IPS-20b (cell line): ENCODE measurements around the gene FOXD4L1.
"Not testable (repeated sequence)": the region's sequence is repeated elsewhere in the genome, so short reads cannot be mapped to it uniquely, and the experiment has no call there.

Source experiments
- H3K27ac ChIP-seq: one replicate; pipeline ENCODE4 v1.5.1; 2013; ENCODE audit warnings: low read length
- H3K27me3 ChIP-seq: 2 replicates; pipeline ENCODE4 v1.6.1; 2013; ENCODE audit warnings: mild to moderate bottlenecking, low read length, inconsistent platforms; ENCODE audit not compliant: insufficient read depth
- H3K36me3 ChIP-seq: 2 replicates; pipeline ENCODE4 v1.6.1; 2013; ENCODE audit warnings: low read depth, mild to moderate bottlenecking, inconsistent platforms, low read length, moderate library complexity; ENCODE audit not compliant: insufficient read depth
- H3K4me1 ChIP-seq: 2 replicates; pipeline ENCODE4 v1.6.1; 2013; ENCODE audit warnings: mild to moderate bottlenecking, control low read depth, inconsistent platforms, low read length, moderate library complexity; ENCODE audit not compliant: insufficient read depth
- H3K4me3 ChIP-seq: 2 replicates; pipeline ENCODE4 v1.5.1; 2013; ENCODE audit warnings: mild to moderate bottlenecking, low read length, inconsistent platforms
- H3K9ac ChIP-seq: 2 replicates; pipeline ENCODE4 v1.6.1; 2013; ENCODE audit warnings: low read depth, mild to moderate bottlenecking, inconsistent platforms, low read length, moderate library complexity
- H3K9me3 ChIP-seq: 2 replicates; pipeline ENCODE4 v1.6.1; 2013; ENCODE audit warnings: mild to moderate bottlenecking, low read depth, low read length, inconsistent platforms; ENCODE audit not compliant: insufficient read depth

Gene FOXD4L1

GRCh38 chr2:113507394-113508140, 9.1 kb downstream of the FOXD4L1 start:
- H3K9me3 ChIP-seq, H3K36me3 ChIP-seq, H3K9ac ChIP-seq, H3K4me1 ChIP-seq, H3K27ac ChIP-seq, H3K4me3 ChIP-seq: not testable (repeated sequence)
- peaks cover 71% of the 10 kb centered on the region for H3K27me3 ChIP-seq

DNA sequence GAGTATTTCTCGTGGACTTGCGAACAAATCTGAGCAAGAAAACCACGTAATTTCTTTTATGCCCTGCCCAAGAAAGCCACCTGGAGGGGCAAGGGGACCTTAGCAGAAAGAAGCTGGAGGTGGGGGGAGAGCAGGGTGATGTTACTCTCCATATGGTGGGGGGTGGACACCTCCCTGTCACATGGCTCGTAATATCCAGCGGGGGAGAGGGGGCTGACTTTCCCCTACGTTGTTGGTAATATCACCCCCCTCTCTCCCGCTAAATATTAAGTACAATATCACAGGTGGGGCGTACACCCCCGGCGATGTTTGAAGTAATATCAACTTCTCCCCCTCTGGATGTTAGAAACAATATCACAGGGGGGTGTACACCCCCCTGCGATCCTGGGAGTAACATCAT, 9.7 kb downstream of the FOXD4L1 start:
- H3K27me3 ChIP-seq = peaks cover 65% of the 10 kb centered on the region
- H3K27ac ChIP-seq = not testable (repeated sequence)

DNA sequence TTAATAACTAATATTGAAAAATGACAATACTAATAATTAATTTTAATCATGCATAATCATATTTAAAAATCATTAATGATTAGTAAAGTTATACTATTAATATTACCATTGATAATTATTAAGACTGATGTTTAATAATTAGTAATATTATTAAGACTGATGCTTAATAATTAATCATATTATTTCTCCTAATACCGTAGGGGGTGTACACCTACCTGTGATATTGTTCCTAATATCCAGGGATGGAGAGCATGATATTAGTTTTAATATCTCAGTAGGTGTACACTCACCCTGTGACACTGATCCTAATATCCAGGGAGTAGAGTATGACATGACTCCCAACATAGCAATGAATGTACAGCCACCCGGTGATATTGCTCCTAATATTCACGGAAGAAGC, 12.4 kb downstream of the FOXD4L1 start:
- H3K27me3 ChIP-seq = peaks cover 40% of the 10 kb centered on the region
- H3K36me3 ChIP-seq, H3K9me3 ChIP-seq, H3K4me3 ChIP-seq, H3K9ac ChIP-seq, H3K27ac ChIP-seq, H3K4me1 ChIP-seq: not testable (repeated sequence)

More for the DNA sequence above, 9.7 kb downstream of the FOXD4L1 start:
- not testable (repeated sequence) for H3K9ac ChIP-seq, H3K36me3 ChIP-seq, H3K4me1 ChIP-seq, H3K9me3 ChIP-seq, H3K4me3 ChIP-seq

GRCh38 chr2:113511859-113512258, 13.4 kb downstream of the FOXD4L1 start:
- H3K4me1 ChIP-seq, H3K27ac ChIP-seq: not testable (repeated sequence)

GRCh38 chr2:113515457-113515856, 17.0 kb downstream of the FOXD4L1 start:
- not testable (repeated sequence) for H3K36me3 ChIP-seq, H3K4me1 ChIP-seq, H3K4me3 ChIP-seq, H3K9me3 ChIP-seq, H3K27me3 ChIP-seq, H3K27ac ChIP-seq, H3K9ac ChIP-seq

More at GRCh38 chr2:113511859-113512258, 13.4 kb downstream of the FOXD4L1 start:
- not testable (repeated sequence) for H3K9ac ChIP-seq, H3K36me3 ChIP-seq, H3K9me3 ChIP-seq, H3K4me3 ChIP-seq
- H3K27me3 ChIP-seq = peaks cover 32% of the 10 kb centered on the region

DNA sequence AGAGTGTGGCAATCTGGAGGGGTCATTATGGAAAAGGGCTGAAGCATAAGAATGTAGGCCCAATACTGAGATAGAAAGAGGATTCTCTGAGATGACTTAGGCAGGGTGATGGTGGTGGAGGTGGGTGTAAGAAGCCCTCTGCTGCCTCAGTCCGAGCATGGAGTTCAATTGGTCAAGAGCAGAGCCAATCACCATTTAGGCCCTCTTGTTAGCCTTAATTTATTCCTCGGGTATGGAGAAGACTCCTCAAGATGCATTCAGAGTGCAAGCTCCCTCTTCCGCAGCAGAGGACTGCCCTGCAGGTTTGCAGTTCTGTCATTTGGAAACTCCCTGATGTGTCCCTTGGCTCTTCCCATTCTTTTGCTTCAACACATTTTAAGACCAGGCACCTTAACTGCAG, 17.5 kb downstream of the FOXD4L1 start:
- not testable (repeated sequence) for H3K4me3 ChIP-seq, H3K9me3 ChIP-seq, H3K27me3 ChIP-seq, H3K4me1 ChIP-seq, H3K9ac ChIP-seq, H3K36me3 ChIP-seq, H3K27ac ChIP-seq

DNA sequence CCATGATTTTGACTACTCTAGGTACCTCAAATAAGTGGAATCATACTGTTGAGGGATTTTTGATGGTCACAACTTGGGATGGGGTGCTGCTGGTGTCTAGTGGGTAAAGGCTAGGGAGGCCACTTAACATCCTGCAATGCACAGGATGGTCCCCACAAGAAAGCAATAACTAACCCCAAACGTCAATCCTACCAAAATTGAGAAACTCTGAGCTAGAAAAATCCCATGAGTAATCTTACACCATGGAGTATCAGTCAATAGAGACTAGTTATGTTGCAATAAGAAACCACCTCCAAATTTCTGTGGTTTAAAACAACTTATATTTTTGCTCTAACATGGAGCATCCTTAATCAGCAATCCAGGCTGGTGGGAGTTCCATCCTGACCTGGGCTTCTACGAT, 18.6 kb downstream of the FOXD4L1 start:
- H3K9me3 ChIP-seq, H3K9ac ChIP-seq, H3K4me1 ChIP-seq, H3K36me3 ChIP-seq, H3K4me3 ChIP-seq, H3K27me3 ChIP-seq, H3K27ac ChIP-seq: not testable (repeated sequence)

GRCh38 chr2:113520837-113521236, 22.4 kb downstream of the FOXD4L1 start:
- H3K9me3 ChIP-seq, H3K27ac ChIP-seq, H3K4me1 ChIP-seq, H3K36me3 ChIP-seq, H3K4me3 ChIP-seq, H3K27me3 ChIP-seq, H3K9ac ChIP-seq: not testable (repeated sequence)

DNA sequence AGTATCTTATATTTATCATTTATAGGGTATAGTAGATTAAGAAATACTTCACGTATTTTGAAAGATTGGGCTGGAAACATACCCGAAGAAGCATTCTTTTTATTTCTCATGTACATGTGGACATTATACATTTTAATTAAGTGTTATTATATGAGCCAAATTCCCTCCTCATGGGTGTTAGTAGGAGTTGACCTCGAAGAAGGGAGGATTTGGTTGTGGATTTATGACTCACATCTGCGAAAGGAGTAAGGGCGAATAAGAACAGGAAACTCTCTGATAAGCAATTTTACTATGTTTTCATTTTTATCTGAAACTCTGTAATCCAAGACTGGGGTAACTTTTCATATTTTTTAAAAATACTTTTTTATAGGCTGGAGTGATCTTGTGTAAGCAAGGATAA, 23.0 kb downstream of the FOXD4L1 start:
- H3K9me3 ChIP-seq = not testable (repeated sequence)

GRCh38 chr2:113524986-113525385, 26.5 kb downstream of the FOXD4L1 start:
- not testable (repeated sequence) for H3K4me3 ChIP-seq, H3K27me3 ChIP-seq, H3K36me3 ChIP-seq, H3K9me3 ChIP-seq, H3K27ac ChIP-seq, H3K9ac ChIP-seq, H3K4me1 ChIP-seq

More for the DNA sequence above, 23.0 kb downstream of the FOXD4L1 start:
- H3K4me1 ChIP-seq, H3K36me3 ChIP-seq, H3K4me3 ChIP-seq, H3K27me3 ChIP-seq, H3K9ac ChIP-seq, H3K27ac ChIP-seq: not testable (repeated sequence)

DNA sequence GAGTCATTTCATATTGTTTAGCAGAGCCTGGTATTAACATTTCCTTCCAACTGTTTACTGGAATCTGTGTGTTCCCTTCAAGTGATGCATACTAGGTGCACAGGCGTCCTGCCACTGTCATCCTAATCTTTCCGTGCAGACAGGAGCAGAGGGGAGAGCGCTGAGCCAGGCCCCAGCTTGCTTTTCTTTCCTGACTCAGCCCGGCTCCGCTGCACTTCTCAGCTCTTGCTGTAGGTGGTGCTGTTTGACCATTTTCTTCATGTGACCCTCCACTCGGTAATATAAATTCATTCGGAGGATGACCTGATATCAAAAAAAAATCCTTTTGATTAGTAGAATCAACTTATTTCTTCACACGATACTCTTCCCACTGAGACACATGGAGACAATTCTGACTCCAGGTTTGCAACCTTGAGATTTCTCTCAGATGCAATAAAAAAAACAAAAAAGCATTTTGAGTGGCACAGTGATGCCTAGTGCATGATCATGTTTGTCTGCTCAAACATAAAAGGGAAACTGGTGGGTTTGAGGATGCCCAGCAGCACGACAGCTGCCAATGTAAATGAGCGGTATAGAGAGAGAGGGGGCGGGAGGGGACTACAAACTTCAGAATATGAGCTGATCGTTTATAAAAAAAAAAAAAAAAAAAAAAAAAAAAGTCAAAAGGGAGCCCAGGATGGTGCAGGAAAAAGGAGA, 29.0 kb downstream of the FOXD4L1 start:
- H3K9me3 ChIP-seq, H3K36me3 ChIP-seq, H3K27me3 ChIP-seq, H3K4me1 ChIP-seq, H3K27ac ChIP-seq, H3K9ac ChIP-seq, H3K4me3 ChIP-seq: not testable (repeated sequence)

DNA sequence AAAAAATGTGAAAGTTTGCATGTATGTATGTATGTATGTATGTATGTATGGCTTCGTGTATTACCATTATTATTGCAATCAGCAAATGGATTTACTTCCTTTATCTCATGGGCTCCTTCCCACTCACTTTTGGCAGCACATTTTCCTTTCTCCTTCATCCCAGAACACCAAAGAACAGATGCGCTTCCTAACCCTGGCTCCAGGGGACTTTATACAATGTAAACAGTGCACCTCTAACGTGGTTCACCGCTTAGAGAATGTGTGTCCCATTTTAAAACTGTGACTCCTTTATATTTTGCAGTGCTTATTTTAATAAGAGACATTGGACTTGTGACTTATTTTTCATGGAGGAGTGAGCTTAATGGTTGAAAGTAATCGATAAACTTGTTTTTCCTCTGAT, 29.7 kb downstream of the FOXD4L1 start:
- not testable (repeated sequence) for H3K27ac ChIP-seq, H3K4me1 ChIP-seq, H3K9ac ChIP-seq, H3K4me3 ChIP-seq, H3K27me3 ChIP-seq, H3K9me3 ChIP-seq, H3K36me3 ChIP-seq
